HG02678 (cell line): ENCODE measurements around the gene ARFGAP1.

Experiments used
- ATAC-seq: cut with Tn5 transposase; IDR thresholded peaks from one replicate; pipeline ENCODE4 v1.9.1; 2021; ENCODE audit warnings: mild to moderate bottlenecking, moderate library complexity; ENCODE audit not compliant: unreplicated experiment

ARFGAP1 gene

DNA sequence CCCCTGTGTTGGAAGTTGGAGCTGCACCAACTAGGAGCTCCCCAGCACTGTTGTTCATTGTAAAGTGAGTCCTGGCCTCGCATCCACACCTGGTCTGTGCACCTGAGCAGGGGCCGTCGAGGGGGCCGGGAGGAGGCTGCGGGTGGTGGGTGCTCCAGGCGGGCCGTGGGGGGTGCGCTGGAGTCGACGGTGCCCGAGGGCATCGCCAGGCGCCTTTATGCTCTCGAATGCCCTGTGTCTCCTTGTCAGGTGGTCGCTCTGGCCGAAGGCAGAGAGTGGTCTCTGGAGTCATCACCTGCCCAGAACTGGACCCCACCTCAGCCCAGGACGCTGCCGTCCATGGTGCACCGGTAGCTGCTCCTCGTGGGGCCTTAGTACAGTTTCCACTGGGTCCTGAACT lies 4.3 kb downstream of the ARFGAP1 start:
- ATAC-seq, result no peak

DNA sequence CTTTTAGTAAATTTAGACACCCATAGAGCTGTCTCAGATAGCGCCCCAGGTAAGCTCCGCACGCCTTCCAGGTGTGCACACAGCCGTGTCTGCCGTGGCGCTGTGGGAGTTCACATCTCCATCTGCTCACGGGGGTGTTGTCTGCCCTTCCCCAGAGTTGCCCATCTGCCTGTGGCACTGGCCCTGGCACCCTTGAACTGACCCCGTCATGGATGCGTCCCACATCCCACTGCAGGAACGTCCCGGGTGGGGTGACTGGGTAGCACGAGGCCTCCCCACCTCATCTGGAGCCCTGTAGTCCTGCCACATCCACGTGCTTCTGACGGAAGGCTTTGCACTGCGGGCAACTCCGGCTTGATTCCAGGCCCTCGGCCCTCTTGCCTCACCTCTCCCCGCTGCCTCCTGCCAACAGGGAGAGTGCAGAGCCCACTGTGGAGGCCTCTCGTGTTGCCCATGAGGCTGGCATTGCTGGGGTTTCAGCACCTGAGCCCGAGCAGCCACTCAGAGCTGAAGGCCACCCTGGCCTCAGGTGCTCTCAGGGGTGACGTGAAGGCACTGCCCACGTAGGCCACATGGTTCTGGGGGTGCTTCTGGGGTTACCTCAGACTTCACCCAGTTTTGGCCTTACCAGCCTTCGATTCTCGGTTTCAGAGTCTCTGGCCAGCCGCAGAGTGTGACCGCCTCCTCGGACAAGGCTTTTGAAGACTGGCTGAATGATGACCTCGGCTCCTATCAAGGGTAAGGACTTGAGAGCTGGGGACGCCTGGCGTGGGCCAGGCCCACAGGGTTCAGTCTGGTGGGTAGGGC lies 5.1 kb downstream of the ARFGAP1 start:
- no peak for ATAC-seq

DNA sequence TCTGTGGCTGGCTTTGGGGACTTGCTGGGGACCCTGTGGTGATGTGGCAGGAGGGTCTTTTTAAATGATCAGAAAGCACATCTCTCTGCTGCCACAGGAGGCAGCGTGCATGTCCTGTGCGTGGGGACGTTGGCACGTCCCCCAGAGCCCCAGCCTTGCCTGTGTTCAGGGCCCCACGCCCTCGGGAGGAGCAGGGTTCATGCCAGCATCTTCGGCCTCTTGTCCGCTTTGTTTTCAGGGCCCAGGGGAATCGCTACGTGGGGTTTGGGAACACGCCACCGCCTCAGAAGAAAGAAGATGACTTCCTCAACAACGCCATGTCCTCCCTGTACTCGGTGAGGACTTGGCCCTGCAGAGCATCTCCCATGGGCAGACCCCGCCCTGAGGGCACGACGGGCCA lies 6.0 kb downstream of the ARFGAP1 start:
- no peak for ATAC-seq

DNA sequence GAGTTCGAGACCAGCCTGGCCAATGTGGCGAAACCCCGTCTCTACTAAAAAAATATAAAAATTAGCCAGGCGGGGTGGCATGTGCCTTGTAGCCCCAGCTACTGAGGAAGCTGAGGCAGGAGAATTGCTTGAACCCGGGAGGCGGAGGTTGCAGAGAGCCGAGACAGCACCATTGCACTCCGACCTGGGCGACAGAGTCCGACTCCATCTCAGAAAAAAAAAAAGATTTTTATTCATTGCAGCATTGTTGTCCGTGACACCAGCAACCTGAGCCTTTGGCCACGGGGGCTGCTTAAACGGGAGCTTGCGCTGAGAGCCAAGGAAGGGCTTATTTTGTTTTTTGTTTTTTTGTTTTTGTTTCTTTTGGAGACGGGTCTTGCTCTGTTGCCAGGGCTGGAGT lies 7.3 kb downstream of the ARFGAP1 start:
- ATAC-seq, result no peak

DNA sequence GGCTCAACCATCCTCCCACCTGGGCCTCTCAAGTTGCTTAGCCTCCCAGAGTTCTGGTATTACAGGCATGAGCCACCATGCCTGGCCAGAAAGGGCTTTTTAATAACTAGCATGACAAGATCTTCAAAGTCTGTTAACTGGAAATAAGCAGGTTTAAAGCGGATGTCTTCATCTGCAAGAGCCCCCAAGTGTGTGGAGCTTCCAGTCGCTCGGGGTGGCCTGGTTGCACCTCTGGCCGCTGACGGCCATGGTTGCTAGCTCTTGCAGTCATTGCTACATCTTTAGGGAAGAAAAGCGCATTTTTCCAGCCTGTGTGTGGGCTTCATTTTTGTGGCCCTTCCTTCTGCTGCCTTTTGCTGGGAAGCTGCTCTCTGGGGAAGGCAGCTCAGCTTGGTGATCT lies 7.8 kb downstream of the ARFGAP1 start:
- no peak for ATAC-seq

DNA sequence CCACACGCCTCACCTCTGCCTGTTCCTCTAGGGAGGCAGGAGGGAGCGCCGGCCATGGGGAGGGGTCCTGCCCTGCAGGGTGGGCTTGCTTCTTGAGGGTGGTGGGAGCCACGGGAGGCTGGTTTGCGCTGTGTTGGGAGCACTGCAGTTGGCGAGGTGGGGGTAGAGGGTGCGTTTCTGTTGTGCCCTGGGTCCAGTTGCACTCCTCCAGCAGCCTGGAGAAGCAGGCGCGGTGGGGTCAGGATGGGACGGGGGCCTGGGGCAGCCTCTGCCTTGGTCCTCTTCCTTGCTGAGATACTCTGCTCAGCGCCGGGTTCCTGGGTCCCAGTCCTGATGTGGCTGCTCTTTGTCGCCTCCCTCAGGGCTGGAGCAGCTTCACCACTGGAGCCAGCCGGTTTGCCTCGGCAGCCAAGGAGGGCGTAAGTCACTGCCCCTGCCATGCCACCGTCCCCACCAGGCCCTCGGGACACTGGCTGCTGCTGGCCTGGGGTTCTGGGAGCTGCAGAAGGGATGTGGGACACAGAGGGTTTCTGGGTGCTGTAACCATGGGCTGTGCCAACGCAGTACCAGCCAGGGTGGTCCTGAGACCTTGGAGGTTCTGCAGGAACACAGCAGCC lies 8.4 kb downstream of the ARFGAP1 start:
- no peak for ATAC-seq

DNA sequence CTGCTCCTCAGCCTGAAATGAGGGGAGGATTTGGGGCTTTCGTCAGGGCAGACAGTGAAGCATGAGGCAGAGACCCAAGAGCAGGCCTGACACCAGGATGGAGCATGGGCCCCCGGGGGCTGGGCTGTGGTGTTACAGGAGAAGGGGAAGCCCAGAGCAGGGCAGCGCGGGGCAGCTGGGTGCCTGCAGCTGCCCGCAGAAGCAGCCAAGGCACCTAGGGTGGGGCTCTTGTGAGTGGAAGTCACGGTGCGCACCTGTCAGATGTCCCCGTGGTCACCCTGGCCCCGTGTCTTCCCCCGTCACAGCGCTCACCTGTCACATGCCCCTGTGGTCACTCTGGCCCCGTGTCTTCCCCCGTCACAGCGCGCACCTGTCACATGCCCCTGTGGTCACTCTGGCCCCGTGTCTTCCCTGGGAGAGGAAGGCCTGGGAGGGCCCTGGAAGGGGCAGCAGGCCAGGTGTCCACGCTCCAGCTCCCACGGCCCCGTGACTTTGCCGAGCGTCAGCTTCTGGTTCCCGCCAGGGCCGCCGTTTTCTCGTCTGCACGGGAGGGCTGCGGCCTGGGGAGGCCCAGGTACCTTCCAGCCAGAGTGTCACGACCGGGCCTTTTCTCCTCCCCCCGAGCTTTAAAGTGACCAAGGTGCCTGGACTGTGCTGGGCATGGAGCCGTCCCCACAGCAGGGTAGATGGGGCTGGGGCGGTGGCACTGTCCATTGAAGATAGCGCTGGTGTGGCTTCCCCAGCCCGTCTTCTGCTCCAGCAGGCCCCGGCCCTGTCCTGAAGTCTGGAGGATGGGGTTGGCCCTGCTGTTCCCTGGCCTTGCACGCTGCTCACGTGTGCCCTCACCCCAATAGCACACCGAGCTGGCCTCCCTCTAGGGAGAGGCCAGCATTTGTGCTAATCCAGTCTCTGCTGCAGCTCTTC lies 9.4 kb downstream of the ARFGAP1 start:
- ATAC-seq, result no peak

DNA sequence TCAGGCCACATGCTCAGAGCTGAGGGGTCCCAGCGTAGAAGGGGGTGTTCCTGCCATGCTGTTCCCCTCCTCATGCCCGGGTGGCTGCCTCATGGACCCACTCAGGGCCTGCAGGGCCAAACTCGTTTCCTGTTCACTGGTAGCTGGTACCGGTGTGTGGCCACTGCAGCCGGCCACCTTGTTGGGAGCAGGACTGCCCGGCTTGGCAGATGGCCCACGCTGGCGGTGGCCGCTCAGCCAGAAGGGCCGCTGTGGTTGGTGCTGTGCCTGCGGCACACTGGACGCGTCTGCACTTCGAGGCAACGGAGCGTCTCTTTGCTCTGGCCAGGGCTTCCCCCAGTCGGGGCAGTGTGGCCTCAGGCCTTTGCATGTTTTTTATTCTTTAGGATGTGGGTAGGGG lies 10.3 kb downstream of the ARFGAP1 start:
- no peak for ATAC-seq

DNA sequence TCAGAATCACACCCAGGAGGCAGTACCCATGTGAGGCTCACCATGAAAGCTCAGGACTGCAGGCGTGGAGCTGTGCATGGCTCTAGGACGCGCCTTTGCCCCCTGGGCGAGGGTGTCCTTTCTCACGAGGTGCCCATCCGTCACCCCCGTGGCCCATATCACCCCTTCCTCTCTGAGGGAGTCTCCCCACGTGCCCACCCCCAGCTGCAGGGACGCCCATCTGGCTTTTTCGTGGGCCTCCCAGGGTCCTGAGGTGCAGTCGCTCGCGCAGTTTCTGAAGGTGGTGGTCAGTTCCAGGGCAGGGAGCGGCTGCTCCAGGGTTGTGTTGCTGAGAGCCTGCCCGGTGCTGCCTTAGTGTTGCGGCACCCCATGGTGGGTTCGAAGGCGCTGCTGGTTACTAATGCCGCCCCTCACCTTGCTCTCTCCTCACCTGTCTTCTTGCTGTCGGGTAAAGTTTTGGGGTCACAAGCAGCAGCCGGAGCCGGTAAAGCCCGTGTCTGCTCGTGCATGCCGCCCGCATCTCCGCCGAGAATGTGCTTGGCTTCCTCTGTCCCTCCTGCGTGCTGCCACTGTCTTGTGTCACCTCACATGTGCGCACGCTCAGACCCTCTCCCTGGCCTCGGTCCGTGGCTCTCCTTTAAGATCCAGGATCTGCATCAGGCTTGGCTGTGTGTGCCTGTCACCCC lies 10.9 kb downstream of the ARFGAP1 start:
- no peak for ATAC-seq

DNA sequence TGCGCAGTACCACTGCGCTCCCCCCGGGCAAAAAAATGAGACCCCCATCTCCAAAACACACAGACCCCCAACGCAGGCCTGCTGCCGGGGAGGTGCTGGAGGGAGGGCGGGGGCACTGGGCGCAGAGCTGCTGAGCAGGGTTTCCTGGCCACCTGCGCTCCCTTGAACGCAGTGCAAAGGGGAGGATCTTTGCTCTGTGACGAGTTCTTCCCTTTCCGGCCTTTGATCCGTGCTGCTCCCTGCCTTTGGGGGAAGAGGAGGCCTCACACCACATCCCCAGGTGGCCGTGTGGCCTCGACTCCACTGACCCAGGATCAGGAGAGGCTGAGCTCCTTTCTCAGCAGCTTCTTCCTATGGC lies 11.4 kb downstream of the ARFGAP1 start:
- ATAC-seq, result no peak

DNA sequence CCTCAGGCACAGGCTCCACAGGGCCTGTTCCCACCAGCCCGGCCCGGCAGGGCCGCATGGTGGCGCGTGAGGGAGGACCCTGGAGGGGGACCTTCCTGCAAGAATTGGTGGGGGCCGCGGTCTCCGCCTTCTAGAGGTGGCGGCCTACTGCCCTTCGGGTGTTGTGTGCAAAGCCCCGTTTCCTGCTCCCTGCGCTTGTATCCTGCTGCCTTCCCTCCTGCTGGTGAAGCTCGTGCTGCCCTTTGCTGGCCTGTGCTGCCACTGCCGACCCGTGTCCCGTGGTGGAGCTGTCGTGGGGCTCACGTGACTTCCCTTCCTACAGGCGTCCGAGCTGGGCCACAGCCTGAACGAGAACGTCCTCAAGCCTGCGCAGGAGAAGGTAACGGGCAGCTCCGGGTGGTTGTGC lies 11.9 kb downstream of the ARFGAP1 start:
- ATAC-seq, result no peak

DNA sequence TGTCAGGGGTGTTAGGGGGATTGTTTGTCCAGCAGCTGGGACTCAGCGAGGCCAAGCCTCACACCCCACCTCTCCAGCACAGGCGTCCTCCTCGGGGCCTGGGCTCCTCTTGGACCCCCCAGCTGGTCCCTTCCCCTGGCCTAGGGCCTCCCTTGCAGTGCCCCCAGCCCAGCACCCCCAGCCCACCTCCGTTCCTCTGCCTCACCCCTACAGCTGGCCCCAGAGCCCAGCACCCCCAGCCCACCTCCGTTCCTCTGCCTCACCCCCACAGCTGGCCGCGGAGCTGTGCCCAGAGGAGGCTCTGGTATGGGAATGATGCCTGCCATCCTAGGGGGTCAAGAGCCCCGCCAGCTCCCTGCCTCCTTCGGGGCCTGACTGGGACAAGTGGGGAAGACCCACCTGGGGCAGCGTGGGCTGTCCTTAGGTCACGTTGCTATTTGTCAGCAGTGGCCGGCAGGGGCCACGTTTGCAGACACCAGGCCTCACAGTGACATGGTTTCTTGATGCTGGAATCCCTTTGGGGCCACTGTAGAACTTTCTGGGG lies 12.4 kb downstream of the ARFGAP1 start:
- no peak for ATAC-seq

DNA sequence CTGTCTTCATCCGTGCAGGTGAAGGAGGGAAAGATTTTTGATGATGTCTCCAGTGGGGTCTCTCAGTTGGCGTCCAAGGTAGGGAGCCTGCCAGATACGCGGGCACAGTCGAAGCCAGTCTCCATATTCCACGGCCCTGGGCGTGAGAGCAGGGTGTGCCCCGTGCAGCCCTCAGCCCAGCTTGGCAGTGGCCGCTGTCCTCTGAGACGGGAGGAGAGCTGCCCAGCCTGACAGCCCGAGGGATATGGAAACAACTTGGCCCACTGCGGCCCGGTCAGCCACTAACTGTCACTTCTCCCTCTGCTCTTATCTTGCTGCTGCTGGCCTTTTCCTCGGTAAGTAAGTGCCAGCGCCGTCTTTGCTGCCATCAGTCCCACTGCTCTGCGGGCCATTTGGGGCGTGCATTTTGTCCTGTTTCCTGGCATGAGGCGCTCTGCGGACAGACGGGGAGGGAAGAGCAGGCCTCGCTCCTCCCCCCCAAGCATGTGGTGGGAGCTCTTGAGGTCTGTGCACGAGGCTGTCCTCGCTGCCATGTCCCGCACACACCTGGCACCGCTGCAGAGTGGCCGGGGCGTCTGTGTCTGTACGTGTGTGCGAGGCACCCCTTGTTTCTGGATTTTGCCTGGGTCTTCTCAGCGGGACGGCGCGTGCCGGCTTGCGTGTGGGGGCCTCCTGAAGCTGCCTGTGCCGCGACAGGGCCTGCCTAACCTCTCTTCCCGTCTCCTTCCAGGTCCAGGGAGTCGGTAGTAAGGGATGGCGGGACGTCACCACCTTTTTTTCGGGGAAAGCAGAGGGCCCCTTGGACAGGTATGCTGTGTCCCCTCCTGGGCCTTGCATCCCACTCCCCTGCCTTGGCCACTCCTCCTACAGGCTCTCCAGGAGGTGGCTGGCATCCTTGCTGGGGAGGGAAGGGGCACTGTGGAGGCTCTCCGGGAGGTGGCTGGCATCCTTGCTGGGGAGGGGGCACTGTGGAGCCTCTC lies 13.3 kb downstream of the ARFGAP1 start:
- ATAC-seq, result no peak

DNA sequence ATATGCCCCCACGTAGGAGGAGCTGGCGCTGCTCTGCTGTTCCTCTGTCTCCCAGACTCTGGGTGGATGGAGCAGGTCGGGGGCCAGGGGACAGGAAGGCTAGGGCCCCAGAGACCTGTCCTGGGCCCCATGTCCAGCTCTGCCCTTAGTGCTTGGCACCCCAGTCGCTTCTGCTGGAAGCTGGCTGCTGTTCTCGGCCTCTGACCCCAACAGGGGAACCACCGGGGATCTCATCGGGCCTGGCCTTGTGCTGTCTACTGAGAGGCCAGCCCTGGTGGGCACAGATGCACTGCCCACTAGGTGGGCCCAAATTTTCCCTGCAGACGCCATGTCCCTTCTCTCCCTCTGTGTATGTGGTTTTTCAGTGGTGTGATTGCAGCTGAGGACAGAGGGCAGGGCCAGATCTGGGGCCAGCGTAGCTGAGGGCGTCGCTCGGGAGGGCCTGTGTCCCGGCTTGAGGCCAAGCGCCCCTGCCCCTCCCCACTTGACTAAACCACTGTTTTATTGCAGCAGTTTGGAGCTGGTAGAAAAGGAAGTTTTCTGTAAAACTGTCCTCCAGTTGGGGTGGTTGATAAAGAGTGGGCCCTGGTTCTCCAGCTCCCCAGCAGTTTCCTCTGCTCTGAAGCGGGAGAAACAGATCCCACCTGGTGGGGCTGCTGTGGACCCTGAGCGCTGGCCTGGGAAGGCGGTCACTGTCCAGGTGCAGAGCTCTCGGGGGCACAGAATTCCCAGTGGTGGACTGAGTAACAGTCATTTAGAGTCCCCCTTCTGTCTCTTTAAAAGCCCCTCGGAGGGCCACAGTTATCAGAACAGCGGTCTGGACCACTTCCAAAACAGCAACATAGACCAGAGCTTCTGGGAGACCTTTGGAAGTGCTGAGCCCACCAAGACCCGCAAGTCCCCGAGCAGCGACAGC lies 14.4 kb downstream of the ARFGAP1 start:
- no peak for ATAC-seq

DNA sequence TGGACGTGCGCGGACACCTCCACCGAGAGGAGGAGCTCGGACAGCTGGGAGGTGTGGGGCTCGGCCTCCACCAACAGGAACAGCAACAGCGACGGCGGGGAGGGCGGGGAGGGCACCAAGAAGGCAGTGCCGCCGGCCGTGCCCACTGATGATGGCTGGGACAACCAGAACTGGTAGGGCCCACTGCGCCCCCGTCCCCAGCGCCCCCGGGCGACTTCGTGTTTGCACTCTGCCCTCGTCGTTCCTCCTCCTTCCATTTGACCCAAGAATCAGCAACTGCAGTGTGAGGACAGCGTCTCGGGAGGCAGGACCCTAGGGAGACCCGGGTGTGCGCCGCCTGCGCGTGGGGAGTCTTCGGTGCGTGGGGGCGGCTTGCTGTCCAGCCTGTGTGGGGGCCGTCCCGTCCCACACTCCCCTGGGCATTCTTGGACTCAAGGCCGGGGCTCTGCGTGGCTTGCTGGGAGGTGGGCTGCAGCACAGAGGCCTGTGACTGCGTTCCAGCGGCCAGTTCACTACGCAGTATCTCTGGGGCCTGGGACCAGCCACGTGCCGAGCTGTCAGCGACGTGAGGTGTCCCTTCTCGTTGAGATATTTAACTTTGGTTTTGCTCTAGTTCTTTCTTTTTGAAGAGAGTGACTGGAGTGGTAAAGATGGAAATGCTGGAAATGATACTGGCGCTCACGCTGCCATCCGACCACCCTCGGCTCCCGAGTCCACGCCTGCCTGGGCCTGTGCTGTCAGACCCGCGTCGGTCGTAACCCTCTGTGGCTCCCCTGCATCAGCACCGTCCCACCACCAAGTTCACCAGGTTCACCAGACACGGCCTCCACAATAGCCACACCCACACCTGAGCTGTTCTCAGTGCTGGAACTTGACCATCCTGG lies 15.3 kb downstream of the ARFGAP1 start:
- ATAC-seq, result no peak

DNA sequence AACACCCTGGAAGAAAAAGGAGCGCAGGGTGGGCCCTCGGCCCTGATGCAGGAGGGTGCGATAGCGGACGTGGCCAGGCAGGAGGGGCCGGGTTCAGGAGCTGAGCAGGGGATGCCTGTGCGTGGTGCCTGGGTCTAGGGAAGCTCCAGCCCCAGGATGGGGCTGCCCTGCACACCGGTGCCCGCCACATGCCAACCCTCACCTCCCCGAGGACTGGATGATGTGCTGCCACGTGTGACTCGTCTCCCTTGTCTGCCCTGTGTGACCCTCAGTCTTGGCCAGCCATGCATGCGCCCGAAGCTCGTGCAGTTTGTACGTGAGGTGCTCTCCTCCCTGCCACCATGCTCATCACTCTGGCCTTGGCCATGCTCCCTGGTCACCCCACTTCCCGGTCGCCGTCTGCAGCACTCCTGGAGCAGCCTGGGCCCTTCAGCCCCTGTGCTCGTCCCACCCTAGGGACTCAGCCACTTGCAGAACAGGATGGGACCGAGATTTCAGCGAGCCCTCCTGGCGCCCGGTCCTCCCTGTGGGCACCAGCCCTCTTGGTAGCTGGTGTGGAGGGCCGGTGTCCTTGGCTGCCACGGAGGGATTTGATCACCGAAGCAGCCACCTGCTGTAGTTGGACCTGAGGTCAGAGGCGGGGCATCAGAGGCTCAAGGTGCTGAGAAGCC lies 16.1 kb downstream of the ARFGAP1 start:
- ATAC-seq, result no peak
